ENCODE results near the gene FRMD4B.

GRCh38 chr3:69292185-69292584 is 93.7 kb downstream of the FRMD4B start:
- TF ChIP-seq GATA3 (IDR thresholded peaks at IDR 0.05; ENCODE audit: low read depth, low read length) (no peak), GATA2 (IDR thresholded peaks at IDR 0.05; ENCODE audit: low read depth, low read length) (no peak)
